HG03432 (cell line): Measurements from ENCODE around the gene CMIP.

Source experiments
- ATAC-seq: cut with Tn5 transposase; IDR thresholded peaks from one replicate; pipeline ENCODE4 v1.9.1; 2021; ENCODE audit warnings: mild to moderate bottlenecking, moderate library complexity; ENCODE audit not compliant: unreplicated experiment

The CMIP gene

DNA sequence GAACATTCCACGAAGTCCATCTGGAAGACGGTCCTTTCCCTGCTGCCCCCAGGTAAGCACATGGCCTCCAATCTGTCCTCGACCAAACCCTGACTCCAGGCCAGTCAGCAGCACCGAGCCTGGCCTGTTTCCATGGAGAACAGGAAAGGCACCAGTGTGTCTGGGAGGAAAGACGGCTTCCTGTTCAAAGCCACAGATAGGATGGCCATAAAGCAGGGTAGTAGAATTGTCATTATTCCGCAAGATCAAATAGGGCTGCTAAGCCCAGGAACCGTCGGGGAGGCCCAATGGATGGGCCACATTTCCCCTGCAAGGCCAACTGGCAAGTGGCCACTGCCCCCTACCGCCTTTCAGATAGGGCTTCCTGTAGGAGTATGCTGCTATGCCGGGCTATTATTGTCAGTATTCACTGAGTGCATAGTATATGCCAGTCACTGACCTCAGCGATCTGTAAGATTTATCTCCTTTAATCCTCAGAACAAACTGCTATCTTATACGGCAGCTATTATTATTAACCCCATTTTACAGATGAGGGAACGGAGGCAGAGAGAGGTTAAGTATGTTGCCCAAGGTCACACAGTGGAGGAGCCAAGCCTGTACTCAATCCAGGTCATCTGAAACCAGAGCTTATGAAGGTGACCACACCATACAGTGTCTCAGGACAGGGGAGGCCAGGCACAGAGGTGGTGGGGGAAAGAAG is 311.5 kb downstream of the CMIP start:
- ATAC-seq, result no peak

DNA sequence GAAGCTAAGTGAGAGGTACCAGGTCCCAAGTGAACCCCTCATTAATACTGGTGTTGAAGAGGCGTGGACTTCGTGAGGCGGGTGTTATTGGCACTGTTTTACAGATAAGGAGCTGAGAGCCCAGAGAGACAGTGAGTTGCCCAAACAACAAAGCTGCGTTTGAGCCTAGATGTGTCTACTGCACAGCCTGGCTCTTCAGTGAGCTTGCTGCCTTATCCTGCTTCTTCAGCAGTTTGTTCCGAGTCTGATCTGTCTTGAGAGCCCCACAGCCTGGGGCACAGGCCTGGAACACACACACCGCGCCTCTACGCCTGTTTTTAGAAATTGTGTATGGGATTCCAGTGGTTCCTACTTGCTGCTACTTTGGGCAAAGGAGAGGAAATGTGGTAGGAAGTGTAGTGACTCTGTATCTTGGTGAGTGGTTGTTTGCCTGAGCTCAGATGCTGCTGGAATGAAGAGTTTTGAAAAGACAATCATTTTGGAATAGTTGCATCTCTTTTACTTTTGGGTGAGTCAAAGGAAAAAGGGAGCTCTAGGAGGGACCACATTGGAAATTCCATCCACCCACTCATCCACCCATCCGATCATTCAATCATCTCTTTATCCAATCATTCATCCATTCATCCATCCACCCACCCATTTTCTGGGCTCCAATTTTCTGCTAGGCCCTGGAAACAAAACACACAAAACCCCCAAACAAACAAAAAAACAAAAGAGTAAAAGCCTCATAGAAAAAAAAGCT is 312.2 kb downstream of the CMIP start:
- ATAC-seq, result no peak

DNA sequence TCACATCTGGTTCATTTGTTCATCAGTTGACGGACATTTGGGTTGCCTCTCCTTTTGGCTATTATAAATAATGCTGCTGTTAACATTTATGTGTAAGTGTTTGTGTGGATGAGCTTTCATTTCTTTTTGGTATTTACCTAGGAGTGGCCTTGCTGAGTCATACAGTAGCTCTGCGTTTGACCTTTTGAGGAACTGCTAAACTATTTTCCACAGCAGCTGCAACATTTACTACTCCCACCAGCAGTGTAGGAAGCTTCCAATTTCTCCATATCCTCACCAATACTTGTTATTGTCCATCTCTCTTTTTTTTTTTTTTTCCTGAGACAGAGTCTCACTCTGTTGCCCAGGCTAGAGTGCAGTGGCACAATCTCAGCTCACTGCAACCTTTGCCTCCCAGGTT is 313.8 kb downstream of the CMIP start:
- ATAC-seq, result no peak
